Karpas-422 (cell line): ENCODE data around the gene SNF8. TPM values are rescaled to one million over a fixed set of nuclear protein-coding genes. Genes with fewer than 3 reads are reported as not detected.

Source experiments
- DNase-seq: peaks from one replicate; pipeline ENCODE4 v3.0.0-alpha.2; 2015
- H2AFZ ChIP-seq: fragments of 200-600 bp; sonication (generic); 2 replicates; pipeline ENCODE4 v1.6.1; 2014; ENCODE audit warnings: antibody characterized with exemption, low read length, mixed read lengths
- H3K27ac ChIP-seq: fragments of 200-600 bp; sonication (generic); 2 replicates; pipeline ENCODE4 v1.5.1; 2014; ENCODE audit warnings: mild to moderate bottlenecking, low read length, moderate library complexity
- H3K27me3 ChIP-seq: fragments of 200-600 bp; sonication (generic); 2 replicates; pipeline ENCODE4 v1.6.1; 2014; ENCODE audit warnings: low read length, mixed read lengths
- H3K36me3 ChIP-seq: fragments of 200-600 bp; sonication (generic); 2 replicates; pipeline ENCODE4 v1.6.1; 2014; ENCODE audit warnings: low read length, mixed read lengths; ENCODE audit not compliant: insufficient read depth
- H3K4me1 ChIP-seq: fragments of 200-600 bp; sonication (generic); 2 replicates; pipeline ENCODE4 v1.6.1; 2014; ENCODE audit warnings: mild to moderate bottlenecking, low read length, mixed read lengths
- H3K4me2 ChIP-seq: fragments of 200-600 bp; sonication (generic); 2 replicates; pipeline ENCODE4 v1.6.1; 2014; ENCODE audit warnings: low read length, low read depth, mild to moderate bottlenecking; ENCODE audit not compliant: poor library complexity, severe bottlenecking
- H3K4me3 ChIP-seq: fragments of 200-600 bp; sonication (generic); 2 replicates; pipeline ENCODE4 v1.5.1; 2014; ENCODE audit warnings: mild to moderate bottlenecking, antibody characterized with exemption, low read length, mixed read lengths
- H3K79me2 ChIP-seq: fragments of 200-600 bp; sonication (generic); 2 replicates; pipeline ENCODE4 v1.6.1; 2014; ENCODE audit warnings: mild to moderate bottlenecking, low read length, mixed read lengths
- H3K9ac ChIP-seq: fragments of 200-600 bp; sonication (generic); 2 replicates; pipeline ENCODE4 v1.6.0; 2014; ENCODE audit warnings: low read length
- H3K9me2 ChIP-seq: fragments of 200-600 bp; sonication (generic), shearing (Covaris generic); replicated peaks from 2 replicates; pipeline ENCODE4 v1.6.0; 2014; ENCODE audit warnings: mild to moderate bottlenecking, low read length, moderate library complexity; ENCODE audit not compliant: insufficient read depth
- H3K9me3 ChIP-seq: fragments of 300-700, 200-600 bp; sonication (generic); 2 replicates; pipeline ENCODE4 v1.6.1; 2014; ENCODE audit warnings: low read length, mixed read lengths
- H4K20me1 ChIP-seq: fragments of 200-600 bp; sonication (generic); 2 replicates; pipeline ENCODE4 v1.6.1; 2014; ENCODE audit warnings: mild to moderate bottlenecking, antibody characterized with exemption, low read length, low read depth; ENCODE audit not compliant: insufficient read depth
- total RNA-seq: library from RNA; depleted of rRNA; stranded (reverse); fragments of >200 nt; shearing (Covaris generic); gene quantifications from 2 replicates; pipeline ENCODE4 v1.2.3, GENCODE V29; 2014; ENCODE audit warnings: low replicate concordance; rRNA removed

SNF8 gene
- 56.0 and 165 TPM in 2 replicates for total RNA-seq

DNA sequence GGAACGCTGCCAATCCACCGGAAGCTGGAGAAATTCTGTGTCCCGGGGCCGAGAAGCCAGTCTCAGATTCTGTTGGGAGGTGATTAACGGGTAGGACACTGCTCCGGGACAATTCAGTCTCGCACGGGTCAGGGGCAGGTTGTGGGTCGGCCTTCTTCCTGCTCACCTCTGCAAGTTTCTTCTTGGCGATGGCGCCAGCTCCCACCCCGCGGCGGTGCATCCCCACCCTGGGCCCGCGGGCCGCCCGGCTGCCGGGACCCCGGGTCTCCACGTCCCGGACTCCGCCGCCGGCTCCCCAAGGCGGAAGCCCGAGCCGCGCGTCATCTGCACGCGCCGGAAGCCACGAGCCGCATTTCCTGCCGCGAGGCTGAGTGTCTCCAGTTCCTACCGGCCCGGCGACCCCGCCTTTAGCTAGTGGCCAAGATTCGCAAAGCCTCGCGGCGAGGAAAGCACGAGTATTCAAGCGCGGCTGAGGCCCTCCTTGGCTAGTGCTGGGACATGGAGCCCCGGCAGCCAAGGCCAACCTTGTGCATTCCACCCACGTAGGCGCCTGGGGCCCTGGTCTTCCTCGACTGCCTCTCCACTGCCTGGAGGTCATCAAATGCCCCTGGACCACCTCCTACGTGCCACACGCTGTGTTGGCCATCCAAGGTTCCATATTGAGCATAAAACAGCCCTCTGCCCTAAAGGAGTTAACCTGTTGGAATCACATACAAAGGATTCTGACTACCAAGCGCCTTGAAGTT lies at the start of gene SNF8:
TSS of gene SNF8 (minus strand) at position 328 of the 746 bp plus-strand sequence. CDS start at position 220, 108 bp downstream.
- DNase-seq = peak; percentile 96
- H3K27ac ChIP-seq = no peak within 1 kb of the TSS
- peaks cover 16% of the 10 kb centered on the region for H3K4me1 ChIP-seq
- 0 out of 2 replicates have a peak, but pooled peaks cover 3% of the 10 kb centered on the region for H3K36me3 ChIP-seq
- H3K79me2 ChIP-seq = peaks cover 33% of the 10 kb centered on the region
- H3K4me2 ChIP-seq = peak within 1 kb of the TSS; percentile 85
- peak within 1 kb of the TSS; percentile 57; the same call in 1 of the 2 replicates for H2AFZ ChIP-seq
- H3K4me3 ChIP-seq = peak within 1 kb of the TSS; percentile 92
- H3K27me3 ChIP-seq = no peaks in the 10 kb centered on the region
- H3K9me3 ChIP-seq = no peaks in the 10 kb centered on the region
- H3K9me2 ChIP-seq = no peaks in the 10 kb centered on the region
- no peaks in the 10 kb centered on the region for H4K20me1 ChIP-seq
- H3K9ac ChIP-seq = peak within 1 kb of the TSS; percentile 81

DNA sequence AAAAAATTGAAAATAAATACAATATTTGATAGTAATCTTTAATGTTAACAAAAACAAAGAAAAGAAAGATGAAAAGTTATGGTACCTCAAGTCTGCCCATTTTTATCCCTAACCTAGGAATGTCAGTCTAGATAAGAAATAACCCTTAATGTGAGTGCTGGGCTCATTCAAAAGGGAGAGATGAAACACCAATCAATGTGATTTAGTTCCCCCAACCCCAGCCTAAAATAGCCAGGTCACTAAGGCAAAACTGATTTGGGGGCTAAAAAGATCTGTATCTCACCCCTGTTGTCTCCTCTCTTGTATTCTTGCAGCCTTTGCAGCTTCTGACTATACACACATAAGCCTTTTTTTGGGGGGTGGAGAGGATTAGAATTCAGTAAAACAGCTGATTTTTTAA lies 49.3 kb upstream of the SNF8 start:
- H3K4me1 ChIP-seq = no peaks in the 10 kb centered on the region
- H3K4me2 ChIP-seq = no peak overlapping the region
- H3K79me2 ChIP-seq = no peaks in the 10 kb centered on the region
- H3K9ac ChIP-seq = no peak overlapping the region
- H3K9me2 ChIP-seq = no peaks in the 10 kb centered on the region
- no peaks in the 10 kb centered on the region for H4K20me1 ChIP-seq
- no peaks in the 10 kb centered on the region for H3K36me3 ChIP-seq
- no peaks in the 10 kb centered on the region for H3K27me3 ChIP-seq
- no peak overlapping the region for H3K27ac ChIP-seq
- H3K9me3 ChIP-seq = no peaks in the 10 kb centered on the region
- H2AFZ ChIP-seq = no peak overlapping the region
- H3K4me3 ChIP-seq = no peak overlapping the region
- DNase-seq = no peak

- no peaks in the 10 kb centered on the region for H3K79me2 ChIP-seq
- no peak overlapping the region for H3K27ac ChIP-seq
- no peak overlapping the region for H2AFZ ChIP-seq
- no peaks in the 10 kb centered on the region for H3K9me2 ChIP-seq
- H3K9me3 ChIP-seq = no peaks in the 10 kb centered on the region
- H3K4me3 ChIP-seq = no peak overlapping the region
- no peak overlapping the region for H3K4me2 ChIP-seq
- H3K36me3 ChIP-seq = no peaks in the 10 kb centered on the region
- no peaks in the 10 kb centered on the region for H3K27me3 ChIP-seq
- H3K4me1 ChIP-seq = no peaks in the 10 kb centered on the region
- H4K20me1 ChIP-seq = no peaks in the 10 kb centered on the region
- H3K9ac ChIP-seq = no peak overlapping the region
- no peak for DNase-seq
Observed at GRCh38 chr17:48993305-48993704, 48.7 kb upstream of the SNF8 start.

GRCh38 chr17:48992444-48992843 lies 47.8 kb upstream of the SNF8 start:
- H3K4me1 ChIP-seq = no peaks in the 10 kb centered on the region
- H3K9me3 ChIP-seq = no peaks in the 10 kb centered on the region
- no peaks in the 10 kb centered on the region for H4K20me1 ChIP-seq
- H2AFZ ChIP-seq = no peak overlapping the region
- H3K79me2 ChIP-seq = no peaks in the 10 kb centered on the region
- H3K9me2 ChIP-seq = no peaks in the 10 kb centered on the region
- no peak overlapping the region for H3K4me2 ChIP-seq
- no peak overlapping the region for H3K27ac ChIP-seq
- H3K9ac ChIP-seq = no peak overlapping the region
- H3K36me3 ChIP-seq = no peaks in the 10 kb centered on the region
- H3K4me3 ChIP-seq = no peak overlapping the region
- no peak for DNase-seq
- no peaks in the 10 kb centered on the region for H3K27me3 ChIP-seq

- Histone ChIP-seq H3K27me3 (no peaks in the 10 kb centered on the region), H3K4me3 (no peak overlapping the region), H2AFZ (no peak overlapping the region), H3K27ac (no peak overlapping the region), H3K9me2 (no peaks in the 10 kb centered on the region), H3K79me2 (no peaks in the 10 kb centered on the region), H3K9ac (no peak overlapping the region), H3K36me3 (no peaks in the 10 kb centered on the region), H4K20me1 (no peaks in the 10 kb centered on the region), H3K9me3 (no peaks in the 10 kb centered on the region), H3K4me2 (no peak overlapping the region), H3K4me1 (no peaks in the 10 kb centered on the region)
- DNase-seq = no peak
Observed at GRCh38 chr17:48990882-48991357, 46.3 kb upstream of the SNF8 start.

- Histone ChIP-seq H3K4me1 (no peaks in the 10 kb centered on the region), H3K27me3 (no peaks in the 10 kb centered on the region), H3K36me3 (no peaks in the 10 kb centered on the region), H3K79me2 (no peaks in the 10 kb centered on the region), H3K9ac (no peak overlapping the region), H3K4me3 (no peak overlapping the region), H2AFZ (no peak overlapping the region), H3K9me2 (no peaks in the 10 kb centered on the region), H4K20me1 (no peaks in the 10 kb centered on the region), H3K9me3 (no peaks in the 10 kb centered on the region), H3K4me2 (no peak overlapping the region), H3K27ac (no peak overlapping the region)
- no peak for DNase-seq
Observed at GRCh38 chr17:48989100-48989499, 44.5 kb upstream of the SNF8 start.

GRCh38 chr17:48985436-48986245 lies 41.0 kb upstream of the SNF8 start:
- Histone ChIP-seq H3K4me1 (no peaks in the 10 kb centered on the region), H3K4me3 (no peak overlapping the region), H3K79me2 (no peaks in the 10 kb centered on the region), H3K36me3 (no peaks in the 10 kb centered on the region), H3K9me3 (no peaks in the 10 kb centered on the region), H3K27ac (no peak overlapping the region), H3K9me2 (no peaks in the 10 kb centered on the region), H4K20me1 (no peaks in the 10 kb centered on the region), H3K4me2 (no peak overlapping the region), H2AFZ (no peak overlapping the region), H3K9ac (no peak overlapping the region), H3K27me3 (no peaks in the 10 kb centered on the region)
- no peak for DNase-seq

DNA sequence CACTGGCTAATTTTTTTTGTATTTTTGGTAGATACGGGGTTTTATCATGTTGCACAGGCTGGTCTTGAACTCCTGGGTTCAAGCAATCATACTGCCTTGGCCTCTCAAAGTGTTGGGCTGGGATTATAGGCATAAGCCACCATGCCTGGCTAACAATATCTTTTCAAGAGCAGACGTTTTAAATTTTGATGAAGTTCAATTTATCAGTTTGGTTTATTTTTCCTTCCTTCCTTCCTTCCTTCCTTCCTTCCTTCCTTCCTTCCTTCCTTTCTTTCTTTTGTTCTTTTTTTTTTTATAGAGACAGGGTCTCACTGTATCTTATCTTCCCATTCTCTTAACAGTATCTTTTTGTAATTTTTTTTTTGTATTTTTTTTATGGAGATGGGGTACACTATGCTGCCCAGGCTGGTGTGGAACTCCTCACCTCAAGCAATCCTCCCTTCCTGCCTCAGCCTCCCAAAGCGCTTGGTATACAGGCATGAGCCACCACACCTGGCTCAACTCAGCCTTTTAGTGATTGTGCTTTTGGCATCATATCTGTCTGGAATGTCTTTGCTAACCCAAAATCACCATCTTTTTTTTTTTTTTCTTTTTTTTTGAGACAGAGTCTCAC lies 37.4 kb upstream of the SNF8 start:
- H3K9me3 ChIP-seq = no peaks in the 10 kb centered on the region
- H4K20me1 ChIP-seq = no peaks in the 10 kb centered on the region
- no peaks in the 10 kb centered on the region for H3K79me2 ChIP-seq
- H3K4me2 ChIP-seq = no peak overlapping the region
- no peaks in the 10 kb centered on the region for H3K27me3 ChIP-seq
- no peaks in the 10 kb centered on the region for H3K9me2 ChIP-seq
- DNase-seq = no peak
- no peak overlapping the region for H3K9ac ChIP-seq
- H2AFZ ChIP-seq = no peak overlapping the region
- H3K4me3 ChIP-seq = no peak overlapping the region
- H3K4me1 ChIP-seq = no peaks in the 10 kb centered on the region
- no peak overlapping the region for H3K27ac ChIP-seq
- H3K36me3 ChIP-seq = no peaks in the 10 kb centered on the region
